HG02938 (cell line): ENCODE measurements around the gene ARRB2.

ENCODE experiments used
- ATAC-seq: cut with Tn5 transposase; IDR thresholded peaks from one replicate; pipeline ENCODE4 v1.9.1; 2021; ENCODE audit warnings: mild to moderate bottlenecking, moderate library complexity; ENCODE audit not compliant: unreplicated experiment

ARRB2 gene

GRCh38 chr17:4722678-4723240 is 12.3 kb downstream of the ARRB2 start:
- no peak for ATAC-seq

GRCh38 chr17:4724650-4725049 is 14.2 kb downstream of the ARRB2 start:
- ATAC-seq, result no peak

GRCh38 chr17:4725646-4726310 is 15.3 kb downstream of the ARRB2 start:
- no peak for ATAC-seq

GRCh38 chr17:4728124-4728523 is 17.7 kb downstream of the ARRB2 start:
- no peak for ATAC-seq

- no peak for ATAC-seq
Measured at GRCh38 chr17:4733073-4733531, 22.7 kb downstream of the ARRB2 start.

GRCh38 chr17:4734857-4735475 is 24.5 kb downstream of the ARRB2 start:
- ATAC-seq, result no peak

- ATAC-seq, result no peak
Measured at GRCh38 chr17:4735876-4736651, 25.6 kb downstream of the ARRB2 start.

GRCh38 chr17:4738136-4739121 is 28.0 kb downstream of the ARRB2 start:
- ATAC-seq, result no peak

GRCh38 chr17:4739122-4740024 is 28.9 kb downstream of the ARRB2 start, which contains the start of the genes CXCL16 and ZMYND15:
TSS of gene CXCL16 (minus strand) at chr17:4739928. CDS start at chr17:4739339, 589 bp downstream.
TSS of gene ZMYND15 (plus strand) at chr17:4739833. CDS start at chr17:4740549, 716 bp downstream.
- ATAC-seq, result no peak

GRCh38 chr17:4740025-4740351 is 29.6 kb downstream of the ARRB2 start:
- no peak for ATAC-seq

GRCh38 chr17:4740584-4740983 is 30.2 kb downstream of the ARRB2 start:
- ATAC-seq, result no peak

- ATAC-seq, result no peak
Measured at GRCh38 chr17:4741544-4741943, 31.1 kb downstream of the ARRB2 start.

GRCh38 chr17:4742133-4742532 is 31.7 kb downstream of the ARRB2 start:
- no peak for ATAC-seq

- ATAC-seq, result no peak
Measured at GRCh38 chr17:4742629-4743028, 32.2 kb downstream of the ARRB2 start.

GRCh38 chr17:4743216-4743615 is 32.8 kb downstream of the ARRB2 start:
- no peak for ATAC-seq

- no peak for ATAC-seq
Measured at GRCh38 chr17:4743898-4744297, 33.5 kb downstream of the ARRB2 start.

GRCh38 chr17:4744999-4745969 is 34.9 kb downstream of the ARRB2 start:
- no peak for ATAC-seq

- no peak for ATAC-seq
Measured at GRCh38 chr17:4747847-4748246, 37.4 kb downstream of the ARRB2 start.
